Panc1 (cell line): ENCODE data around the gene TEX22. TPM values are rescaled to one million over a fixed set of nuclear protein-coding genes. Genes with fewer than 3 reads are reported as not detected.

Experiments used
- ATAC-seq: fragments of 200-7000 bp; cut with Tn5 transposase; 2 replicates; pipeline ENCODE4 v1.9.1; 2020; ENCODE audit warnings: mild to moderate bottlenecking, moderate library complexity
- BruUV-seq: library from RNA; stranded (reverse); fragments of 400-500 nt; replicated peaks from 2 replicates; lab custom pipeline; 2021; lab: Mats Ljungman, UMichigan
- CTCF ChIA-PET: fragments of 300-600 bp; sonication (Branson Sonifier 250); formaldehyde crosslinking; loops from one replicate; lab custom pipeline; 2022; ENCODE audit warnings: antibody characterized with exemption; lab: Charles Lee
- POLR2A ChIA-PET: fragments of 300-600 bp; sonication (Branson Sonifier 250); formaldehyde crosslinking; loops from one replicate; lab custom pipeline; 2022; ENCODE audit warnings: antibody characterized with exemption; lab: Charles Lee
- DNase-seq: peaks from one replicate; pipeline ENCODE4 v3.0.0-alpha.2; 2010; ENCODE audit warnings: low read depth, low spot score
- H3K27ac ChIP-seq: 2 replicates; pipeline ENCODE4 v1.5.1; 2011; ENCODE audit warnings: mild to moderate bottlenecking, low read length, inconsistent platforms
- H3K27me3 ChIP-seq: fragments of 200-500 bp; sonication (Bioruptor generic); 2 replicates; pipeline ENCODE4 v1.6.0; 2014; ENCODE audit warnings: low read length, inconsistent platforms; ENCODE audit not compliant: control insufficient read depth, insufficient read depth
- H3K36me3 ChIP-seq: fragments of 200-500 bp; sonication (Bioruptor generic); 2 replicates; pipeline ENCODE4 v1.5.1; 2014; ENCODE audit warnings: inconsistent platforms, mild to moderate bottlenecking, low read length, moderate library complexity; ENCODE audit not compliant: control insufficient read depth, insufficient read depth
- H3K4me1 ChIP-seq: 2 replicates; pipeline ENCODE4 v1.5.1; 2011; ENCODE audit warnings: inconsistent platforms, mild to moderate bottlenecking, low read length, moderate library complexity; ENCODE audit not compliant: control insufficient read depth, insufficient read depth
- H3K4me3 ChIP-seq, 2 experiments: 2 replicates each; pipeline ENCODE4 v1.5.1; 2011 to 2012; ENCODE audit warnings: low read depth in 2 of 2, low read length in 2 of 2, mild to moderate bottlenecking in 2 of 2, inconsistent platforms in 1 of 2, moderate library complexity in 1 of 2
- H3K9me3 ChIP-seq: fragments of 200-500 bp; sonication (Bioruptor generic); 2 replicates; pipeline ENCODE4 v1.5.1; 2014; ENCODE audit warnings: low read depth, mild to moderate bottlenecking, inconsistent platforms, low read length, moderate library complexity; ENCODE audit not compliant: control insufficient read depth, insufficient read depth
- CTCF ChIP-seq: fragments of 450-650 bp; IDR thresholded peaks from 2 replicates; pipeline ENCODE4 v1.5.1; 2017; ENCODE audit warnings: mild to moderate bottlenecking
- POLR2AphosphoS5 ChIP-seq: IDR thresholded peaks from 2 replicates; pipeline ENCODE4 v1.6.1; 2012; ENCODE audit warnings: mild to moderate bottlenecking, low read depth, low read length, moderate library complexity
- REST ChIP-seq, 2 experiments: IDR thresholded peaks; 2 replicates each; pipeline ENCODE4 v1.6.1; 2011 to 2012; ENCODE audit warnings: low read depth in 2 of 2, control low read depth in 1 of 2, low read length in 1 of 2, mild to moderate bottlenecking in 1 of 2, moderate library complexity in 1 of 2; ENCODE audit not compliant: insufficient read depth in 1 of 2
- SIN3A ChIP-seq: IDR thresholded peaks from 2 replicates; pipeline ENCODE4 v1.6.1; 2012; ENCODE audit warnings: low read depth, mild to moderate bottlenecking, low read length, moderate library complexity, borderline replicate concordance; ENCODE audit not compliant: insufficient read depth
- TCF7L2 ChIP-seq: IDR thresholded peaks from 2 replicates; pipeline ENCODE4 v1.6.1; 2011; ENCODE audit warnings: mild to moderate bottlenecking, low read depth, low read length, inconsistent platforms
- in situ Hi-C: cut with HindIII; loops from 2 replicates; pipeline ENCODE4 v1.10.0; 2016; ENCODE audit warnings: low sequenced_read_pairs, low pct_unique_long_range_greater_than_20kb
- intact Hi-C: fragments of 100-400 bp; cut with micrococcal nuclease; formaldehyde crosslinking; loops from one replicate; pipeline ENCODE4 v1.10.0; 2022; ENCODE audit not compliant: unreplicated experiment
- total RNA-seq: library from RNA; stranded (reverse); gene quantifications from one replicate; pipeline ENCODE4 v1.2.1, GENCODE V29; 2021; ENCODE audit not compliant: unreplicated experiment

The TEX22 gene
- total RNA-seq, 1 experiment from 2014 or later, result 2.9 TPM

- BruUV-seq, result no TSS peak
- DNase-seq (no peak), ATAC-seq (no peak)
- in situ Hi-C loops, result no loop called here
- ChIA-PET POLR2A (no interaction called here), CTCF (no interaction called here)
- H3K4me1 ChIP-seq, result peaks cover 3% of the 10 kb centered on the region; the same call in 1 of the 2 replicates
- H3K27me3 ChIP-seq, result no peaks in the 10 kb centered on the region
- no peaks in the 10 kb centered on the region for H3K36me3 ChIP-seq
- no peak overlapping the region for H3K27ac ChIP-seq
- TF ChIP-seq REST (IDR thresholded peaks at IDR 0.05; ENCODE audit: insufficient read depth in 1 of 2, low read depth in 2 of 2, low read length in 1 of 2) (no peak), SIN3A (no peak)
- H3K9me3 ChIP-seq, result no peaks in the 10 kb centered on the region
- intact Hi-C loops, result no loop called here
- H3K4me3 ChIP-seq, result no peak overlapping the region
Measured at GRCh38 chr14:105433161-105433605, 34.8 kb downstream of the TEX22 start.

GRCh38 chr14:105436402-105436801 is 38.1 kb downstream of the TEX22 start:
- ATAC-seq (no peak), DNase-seq (no peak)
- Histone ChIP-seq H3K27me3 (no peaks in the 10 kb centered on the region), H3K4me3 (no peak overlapping the region), H3K9me3 (no peaks in the 10 kb centered on the region), H3K36me3 (no peaks in the 10 kb centered on the region), H3K4me1 (no peaks in the 10 kb centered on the region), H3K27ac (no peak overlapping the region)
- ChIA-PET POLR2A (no interaction called here), CTCF (no interaction called here)
- in situ Hi-C loops (no loop called here), intact Hi-C loops (no loop called here)
- TF ChIP-seq CTCF (no peak), SIN3A (no peak), REST (IDR thresholded peaks at IDR 0.05; ENCODE audit: insufficient read depth in 1 of 2, low read depth in 2 of 2, low read length in 1 of 2) (no peak), TCF7L2 (no peak), POLR2AphosphoS5 (no peak)
- BruUV-seq, result TSS peak; percentile 38
